WTC11 (cell line): ENCODE results near the gene CSKMT. TPM values are rescaled to one million over a fixed set of nuclear protein-coding genes. Genes with fewer than 3 reads are reported as not detected.
"Not testable (repeated sequence)": the region's sequence is repeated elsewhere in the genome, so short reads cannot be mapped to it uniquely, and the experiment has no call there.

Source experiments
- ATAC-seq: fragments of 200-7000 bp; cut with Tn5 transposase; 2 replicates; pipeline ENCODE4 v1.10.0; 2021; ENCODE audit warnings: mild to moderate bottlenecking, moderate library complexity
- CTCF ChIA-PET: fragments of 300-600 bp; sonication (Branson Sonifier 250); formaldehyde crosslinking; loops from one replicate; lab custom pipeline; 2021; ENCODE audit warnings: antibody characterized with exemption; lab: Charles Lee
- POLR2A ChIA-PET: fragments of 350-600 bp; sonication (Branson Sonifier 250); formaldehyde crosslinking; loops from one replicate; lab custom pipeline; 2021; ENCODE audit warnings: antibody characterized with exemption; lab: Charles Lee
- DNase-seq: peaks from one replicate; pipeline ENCODE4 v3.0.0; 2021; ENCODE audit warnings: low spot score
- H3K27ac Mint-ChIP-seq: 2 replicates; pipeline ENCODE4 v1.8.0; 2021; ENCODE audit warnings: mixed read lengths
- H3K27me3 Mint-ChIP-seq: 2 replicates; pipeline ENCODE4 v1.8.0; 2021; ENCODE audit warnings: low read depth, mild to moderate bottlenecking, moderate library complexity, mixed read lengths
- H3K36me3 Mint-ChIP-seq: 2 replicates; pipeline ENCODE4 v1.8.0; 2021; ENCODE audit warnings: mixed read lengths
- H3K4me1 Mint-ChIP-seq: 2 replicates; pipeline ENCODE4 v1.8.0; 2022; ENCODE audit warnings: mixed read lengths
- H3K4me3 Mint-ChIP-seq: 2 replicates; pipeline ENCODE4 v1.8.0; 2021; ENCODE audit warnings: mild to moderate bottlenecking, moderate library complexity, mixed read lengths
- H3K9me3 Mint-ChIP-seq: 2 replicates; pipeline ENCODE4 v1.8.0; 2021; ENCODE audit warnings: mixed read lengths
- AR ChIP-seq: fragments of 250-450 bp; sonication (Bioruptor Pico); IDR thresholded peaks from 2 replicates; pipeline ENCODE4 v1.9.0; 2021; ENCODE audit warnings: mild to moderate bottlenecking
- ATF2 ChIP-seq: sonication (generic); formaldehyde crosslinking; IDR thresholded peaks from 2 replicates; pipeline ENCODE4 v1.8.1; 2022; ENCODE audit warnings: low read depth, missing genetic modification reagents, borderline replicate concordance
- NFYB ChIP-seq: sonication (generic); formaldehyde crosslinking; conservative IDR thresholded peaks from 2 replicates; pipeline ENCODE4 v1.8.0; 2022; ENCODE audit warnings: low read depth, missing genetic modification reagents
- RELA ChIP-seq: sonication (generic); formaldehyde crosslinking; IDR thresholded peaks from 2 replicates; pipeline ENCODE4 v1.8.1; 2022; ENCODE audit warnings: missing genetic modification reagents, mild to moderate bottlenecking, borderline replicate concordance
- STAT6 ChIP-seq: sonication (generic); formaldehyde crosslinking; conservative IDR thresholded peaks from 2 replicates; pipeline ENCODE4 v1.8.1; 2023; ENCODE audit warnings: mild to moderate bottlenecking, low read depth, missing genetic modification reagents, moderate library complexity
- TCF7 ChIP-seq: sonication (generic); formaldehyde crosslinking; IDR thresholded peaks from 2 replicates; pipeline ENCODE4 v1.8.0; 2022; ENCODE audit warnings: mild to moderate bottlenecking, low read depth, missing genetic modification reagents, moderate library complexity
- TEAD1 ChIP-seq: sonication (generic); formaldehyde crosslinking; IDR thresholded peaks from 2 replicates; pipeline ENCODE4 v1.8.0; 2022; ENCODE audit warnings: mild to moderate bottlenecking, missing genetic modification reagents
- ZNF121 ChIP-seq: sonication (generic); formaldehyde crosslinking; IDR thresholded peaks from 2 replicates; pipeline ENCODE4 v1.8.0; 2023; ENCODE audit warnings: missing genetic modification reagents
- ZNF263 ChIP-seq: sonication (generic); formaldehyde crosslinking; IDR thresholded peaks from 2 replicates; pipeline ENCODE4 v1.8.1; 2022; ENCODE audit warnings: low read depth, mild to moderate bottlenecking, moderate library complexity, missing genetic modification reagents
- ZNF423 ChIP-seq: fragments of 250-450 bp; sonication (Bioruptor Pico); IDR thresholded peaks from 2 replicates; pipeline ENCODE4 v2.1.2; 2022; ENCODE audit warnings: mild to moderate bottlenecking, moderate library complexity
- ZNF512 ChIP-seq: sonication (generic); formaldehyde crosslinking; IDR thresholded peaks from 2 replicates; pipeline ENCODE4 v1.8.1; 2022; ENCODE audit warnings: missing genetic modification reagents, borderline replicate concordance
- ZNF532 ChIP-seq: fragments of 250-450 bp; sonication (Bioruptor Pico); IDR thresholded peaks from 2 replicates; pipeline ENCODE4 v1.9.0; 2021; ENCODE audit warnings: mild to moderate bottlenecking, borderline replicate concordance
- total RNA-seq: library from RNA; stranded (reverse); gene quantifications from 3 replicates; pipeline ENCODE4 v1.2.3, GENCODE V29; 2021

Gene CSKMT
- total RNA-seq, 1 experiment from 2014 or later = 75.6 TPM

- TF ChIP-seq ZNF532 (CRISPR knock-in tag) (no peak), TCF7 (CRISPR knock-in tag) (no peak), RELA (CRISPR knock-in tag) (no peak), ZNF263 (CRISPR knock-in tag) (no peak)
- TF ChIP-seq, all 79 proteins: peak for 0
These were observed 8.0 kb downstream of the CSKMT start (continued) for GRCh38 chr11:62673196-62673525.

- ATAC-seq, DNase-seq, H3K27ac Mint-ChIP-seq, H3K4me3 Mint-ChIP-seq, H3K27me3 Mint-ChIP-seq, H3K9me3 Mint-ChIP-seq: not testable (repeated sequence)
- ChIA-PET POLR2A (interaction anchor here (1.3 to 3.5 kb wide), 2 partner anchors 8 to 10 kb away, joined by 4 to 10 read pairs; partner anchors contain the start of genes C11orf98 and CSKMT), CTCF (interaction anchor here (0.6 to 1.0 kb wide), 2 partner anchors 22 to 94 kb away, joined by 3 to 5 read pairs; partner anchors contain the start of gene INTS5)
- Mint-ChIP-seq H3K4me1 (peaks cover 26% of the 10 kb centered on the region), H3K36me3 (peaks cover 38% of the 10 kb centered on the region)
These were observed 10.3 kb downstream of the CSKMT start for GRCh38 chr11:62675415-62675814.

GRCh38 chr11:62676698-62677097 lies 11.6 kb downstream of the CSKMT start:
- ChIA-PET CTCF (interaction anchor here (0.9 to 1.7 kb wide), 9 partner anchors 12 to 252 kb away, joined by 3 to 10 read pairs (median 5); partner anchors contain the start of genes BSCL2, C11orf98, CSKMT and GNG3), POLR2A (interaction anchor here (0.5 to 1.8 kb wide), 4 partner anchors 9 to 55 kb away, joined by 3 to 8 read pairs (median 4); partner anchors contain the start of genes B3GAT3, C11orf98 and CSKMT)
- H3K4me1 Mint-ChIP-seq = peaks cover 29% of the 10 kb centered on the region
- peak overlapping the region; percentile 48; the same call in 1 of the 2 replicates for H3K27ac Mint-ChIP-seq
- H3K4me3 Mint-ChIP-seq = peak overlapping the region; percentile 87
- DNase-seq = peak; percentile 31
- H3K36me3 Mint-ChIP-seq = peaks cover 38% of the 10 kb centered on the region
- ATAC-seq = no peak
- no peaks in the 10 kb centered on the region for H3K9me3 Mint-ChIP-seq
- H3K27me3 Mint-ChIP-seq = no peaks in the 10 kb centered on the region
- TF ChIP-seq ZNF532 (CRISPR knock-in tag) (no peak), STAT6 (CRISPR knock-in tag) (no peak), ATF2 (CRISPR knock-in tag) (no peak), NFYB (CRISPR knock-in tag) (no peak), TEAD1 (no peak), ZNF423 (CRISPR knock-in tag) (no peak), AR (CRISPR knock-in tag) (no peak), ZNF121 (CRISPR knock-in tag) (no peak), ZNF512 (CRISPR knock-in tag) (no peak)
